K562 (cell line): ENCODE data around the gene NUTF2. TPM values are rescaled to one million over a fixed set of nuclear protein-coding genes. Genes with fewer than 3 reads are reported as not detected.

ENCODE experiments used
- BACH1 ChIP-seq: fragments of 200-800 bp; sonication (Bioruptor generic); IDR thresholded peaks from 2 replicates; pipeline ENCODE4 v1.6.1; 2016; ENCODE audit warnings: missing genetic modification characterization, missing compliant biosample characterization
- CBFA2T3 ChIP-seq: fragments of 450-650 bp; IDR thresholded peaks from 2 replicates; pipeline ENCODE4 v1.6.1; 2017
- KLF6 ChIP-seq: fragments of 250-450 bp; sonication (Bioruptor Pico); IDR thresholded peaks from 2 replicates; pipeline ENCODE4 v1.4.0; 2020; ENCODE audit warnings: mild to moderate bottlenecking, moderate library complexity, borderline replicate concordance
- MTA2 ChIP-seq: fragments of 450-650 bp; IDR thresholded peaks from 2 replicates; pipeline ENCODE4 v1.6.1; 2016; ENCODE audit warnings: low read depth
- NCOR1 ChIP-seq: fragments of 450-650 bp; IDR thresholded peaks from 2 replicates; pipeline ENCODE4 v1.6.1; 2016; ENCODE audit warnings: mild to moderate bottlenecking, moderate library complexity
- NFATC3 ChIP-seq: fragments of 450-650 bp; IDR thresholded peaks from 2 replicates; pipeline ENCODE4 v1.6.1; 2017; ENCODE audit warnings: mild to moderate bottlenecking
- PTRF ChIP-seq: fragments of 450-650 bp; IDR thresholded peaks from 2 replicates; pipeline ENCODE4 v1.6.1; 2016; ENCODE audit warnings: mild to moderate bottlenecking, missing genetic modification characterization, missing compliant biosample characterization
- RBM34 ChIP-seq: fragments of 200-400 bp; formaldehyde crosslinking; IDR thresholded peaks from 2 replicates; pipeline ENCODE4 v1.6.1; 2018; ENCODE audit warnings: low read length, borderline replicate concordance; ENCODE audit not compliant: insufficient read depth
- RFX1 ChIP-seq: fragments of 450-650 bp; IDR thresholded peaks from 2 replicates; pipeline ENCODE4 v1.6.1; 2016; ENCODE audit warnings: mild to moderate bottlenecking, moderate library complexity
- STAT5B ChIP-seq: fragments of 250-450 bp; sonication (Bioruptor Pico); IDR thresholded peaks from 2 replicates; pipeline ENCODE4 v1.8.0; 2021; ENCODE audit warnings: mild to moderate bottlenecking, inconsistent platforms
- TARDBP ChIP-seq: fragments of 450-650 bp; IDR thresholded peaks from 2 replicates; pipeline ENCODE4 v1.6.1; 2016
- ZNF431 ChIP-seq: sonication (generic); formaldehyde crosslinking; IDR thresholded peaks from 2 replicates; pipeline ENCODE4 v1.8.0; 2022; ENCODE audit warnings: mild to moderate bottlenecking, missing genetic modification reagents
- ZNF445 ChIP-seq: fragments of 250-450 bp; sonication (Bioruptor Pico); IDR thresholded peaks from 2 replicates; pipeline ENCODE4 v1.4.0; 2020; ENCODE audit warnings: low read depth, mild to moderate bottlenecking, moderate library complexity
- ZNF644 ChIP-seq: fragments of 200-800 bp; sonication (Bioruptor generic); IDR thresholded peaks from 2 replicates; pipeline ENCODE4 v1.6.1; 2016; ENCODE audit warnings: low read depth, missing genetic modification characterization, missing compliant biosample characterization
- ZNF695 ChIP-seq: fragments of 450-650 bp; formaldehyde crosslinking; IDR thresholded peaks from 2 replicates; pipeline ENCODE4 v1.4.0; 2020; ENCODE audit warnings: mild to moderate bottlenecking, moderate library complexity
- polyA plus RNA-seq, 8 experiments: library from polyadenylated mRNA; depleted of rRNA in 4 of 8; stranded (reverse) in 5 of 8; unstranded in 3 of 8; fragments of >200 nt; fragmentation: Nextera tagmentation in 2 of 8; fragmentation: Illumina TruSeq in 1 of 8; extraction: Ambion mirVana in 2 of 8; extraction: Trizol in 1 of 8; gene quantifications; 2 replicates each; pipeline versions ENCODE4 v1.2.1 to v1.2.3, GENCODE V29; 2011 to 2014; ENCODE audit warnings: inconsistent platforms in 1 of 8, missing spikeins in 1 of 8
- total RNA-seq, 7 experiments: library from RNA; depleted of rRNA in 6 of 7; stranded (reverse); fragments of >200 nt in 6 of 7; fragmentation: Illumina TruSeq in 2 of 7; extraction: Trizol in 2 of 7; gene quantifications; 2 replicates each; pipeline versions ENCODE4 v1.2.1 to v1.2.3, GENCODE V29; 2011 to 2021; ENCODE audit warnings: low replicate concordance in 1 of 7
- TF ChIP-seq, protein P1 (sequence below): fragments of 450-650 bp; conservative IDR thresholded peaks from 2 replicates; pipeline ENCODE4 v1.6.1; 2016; ENCODE audit warnings: missing genetic modification characterization, low read depth, mild to moderate bottlenecking, control low read depth, missing compliant biosample characterization
- TF ChIP-seq, protein P2 (sequence below): fragments of 450-650 bp; IDR thresholded peaks from 2 replicates; pipeline ENCODE4 v1.6.1; 2016; ENCODE audit warnings: low read depth, mild to moderate bottlenecking, moderate library complexity
- TF ChIP-seq, protein P3 (sequence below): fragments of 250-450 bp; sonication (Bioruptor Pico); IDR thresholded peaks from 2 replicates; pipeline ENCODE4 v1.4.0; 2020; ENCODE audit warnings: mild to moderate bottlenecking, moderate library complexity
- TF ChIP-seq, protein P4 (sequence below): fragments of 450-650 bp; formaldehyde crosslinking; IDR thresholded peaks from 2 replicates; pipeline ENCODE4 v1.4.0; 2020; ENCODE audit warnings: mild to moderate bottlenecking, mixed read lengths
- TF ChIP-seq, protein P5 (sequence below), 2 experiments: fragments of 450-650 bp in 1 of 2; sonication (generic) in 1 of 2; formaldehyde crosslinking; conservative IDR thresholded peaks; 2 replicates each; pipeline versions ENCODE4 v1.4.0 to v1.8.1; 2020 to 2022; ENCODE audit warnings: mild to moderate bottlenecking in 1 of 2, missing genetic modification reagents in 1 of 2

NUTF2 gene
- total and polyA plus RNA-seq, 9 of the 15 experiments (the other 6 are each of a cell fraction or from before 2014, with no cell fraction given) = 106 to 248 (median 147) TPM

DNA sequence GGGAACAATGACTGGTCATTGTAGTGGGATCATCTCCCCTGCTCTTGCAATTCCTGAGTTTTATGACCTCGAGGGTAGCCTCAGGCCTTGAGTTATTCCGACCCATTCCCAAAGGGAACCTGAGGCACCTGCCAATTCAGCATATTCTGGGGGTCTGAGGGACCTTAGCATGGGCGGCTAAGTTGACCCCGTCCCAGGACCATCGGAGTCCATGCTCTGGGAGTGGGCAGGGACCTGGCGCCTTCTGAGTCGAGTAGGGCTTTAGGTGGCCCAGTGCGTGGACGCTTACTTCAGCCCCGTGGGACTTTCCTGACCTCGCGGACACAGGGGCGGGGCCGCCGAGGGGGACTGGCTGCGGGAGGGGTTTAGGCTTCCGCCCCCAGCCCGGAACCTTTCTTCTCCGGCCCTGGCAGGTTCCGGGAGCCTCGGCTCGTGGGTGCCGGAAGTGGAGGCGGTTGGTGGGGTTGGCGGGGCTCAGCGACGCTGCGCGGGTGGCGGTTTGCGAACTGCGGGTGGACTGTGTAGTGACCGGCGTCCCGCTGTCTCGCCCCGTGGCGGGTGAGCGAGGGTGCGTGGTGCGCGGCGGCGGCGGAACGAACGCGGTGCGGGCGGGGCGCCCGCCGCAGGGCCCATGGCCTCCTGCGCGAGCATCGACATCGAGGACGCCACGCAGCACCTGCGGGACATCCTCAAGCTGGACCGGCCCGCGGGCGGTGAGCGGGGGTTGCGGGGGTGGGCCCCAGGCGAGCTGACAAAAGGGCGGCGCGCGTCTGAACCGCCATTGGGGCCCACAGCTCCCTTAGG lies 26.1 kb downstream of the NUTF2 start, which contains the start of gene EDC4 (continued):
- TF ChIP-seq, protein P1, sequence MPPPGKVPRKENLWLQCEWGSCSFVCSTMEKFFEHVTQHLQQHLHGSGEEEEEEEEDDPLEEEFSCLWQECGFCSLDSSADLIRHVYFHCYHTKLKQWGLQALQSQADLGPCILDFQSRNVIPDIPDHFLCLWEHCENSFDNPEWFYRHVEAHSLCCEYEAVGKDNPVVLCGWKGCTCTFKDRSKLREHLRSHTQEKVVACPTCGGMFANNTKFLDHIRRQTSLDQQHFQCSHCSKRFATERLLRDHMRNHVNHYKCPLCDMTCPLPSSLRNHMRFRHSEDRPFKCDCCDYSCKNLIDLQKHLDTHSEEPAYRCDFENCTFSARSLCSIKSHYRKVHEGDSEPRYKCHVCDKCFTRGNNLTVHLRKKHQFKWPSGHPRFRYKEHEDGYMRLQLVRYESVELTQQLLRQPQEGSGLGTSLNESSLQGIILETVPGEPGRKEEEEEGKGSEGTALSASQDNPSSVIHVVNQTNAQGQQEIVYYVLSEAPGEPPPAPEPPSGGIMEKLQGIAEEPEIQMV = no peak
- TF ChIP-seq NFATC3 = no peak
- TF ChIP-seq CBFA2T3 = no peak
- TF ChIP-seq NCOR1 = no peak; the same call in 1 of the 2 replicates
- no peak for TF ChIP-seq RBM34
- TF ChIP-seq STAT5B (CRISPR knock-in tag) = no peak
- TF ChIP-seq RFX1 = no peak
- TF ChIP-seq, protein P2, sequence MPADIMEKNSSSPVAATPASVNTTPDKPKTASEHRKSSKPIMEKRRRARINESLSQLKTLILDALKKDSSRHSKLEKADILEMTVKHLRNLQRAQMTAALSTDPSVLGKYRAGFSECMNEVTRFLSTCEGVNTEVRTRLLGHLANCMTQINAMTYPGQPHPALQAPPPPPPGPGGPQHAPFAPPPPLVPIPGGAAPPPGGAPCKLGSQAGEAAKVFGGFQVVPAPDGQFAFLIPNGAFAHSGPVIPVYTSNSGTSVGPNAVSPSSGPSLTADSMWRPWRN = no peak
- TF ChIP-seq MTA2 = no peak
- 0 out of 2 replicates have a peak, but pooled peaks have one; percentile 61 for TF ChIP-seq KLF6 (CRISPR knock-in tag)
- no peak; the same call in 1 of the 2 replicates for TF ChIP-seq ZNF445 (CRISPR knock-in tag)
- TF ChIP-seq, protein P3, sequence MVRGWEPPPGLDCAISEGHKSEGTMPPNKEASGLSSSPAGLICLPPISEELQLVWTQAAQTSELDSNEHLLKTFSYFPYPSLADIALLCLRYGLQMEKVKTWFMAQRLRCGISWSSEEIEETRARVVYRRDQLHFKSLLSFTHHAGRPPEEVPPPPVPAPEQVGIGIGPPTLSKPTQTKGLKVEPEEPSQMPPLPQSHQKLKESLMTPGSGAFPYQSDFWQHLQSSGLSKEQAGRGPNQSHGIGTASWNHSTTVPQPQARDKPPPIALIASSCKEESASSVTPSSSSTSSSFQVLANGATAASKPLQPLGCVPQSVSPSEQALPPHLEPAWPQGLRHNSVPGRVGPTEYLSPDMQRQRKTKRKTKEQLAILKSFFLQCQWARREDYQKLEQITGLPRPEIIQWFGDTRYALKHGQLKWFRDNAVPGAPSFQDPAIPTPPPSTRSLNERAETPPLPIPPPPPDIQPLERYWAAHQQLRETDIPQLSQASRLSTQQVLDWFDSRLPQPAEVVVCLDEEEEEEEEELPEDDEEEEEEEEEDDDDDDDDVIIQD (CRISPR knock-in tag) = no peak
- TF ChIP-seq PTRF (tag) = no peak
- no peak for TF ChIP-seq ZNF644 (tag)
- TF ChIP-seq, protein P4, sequence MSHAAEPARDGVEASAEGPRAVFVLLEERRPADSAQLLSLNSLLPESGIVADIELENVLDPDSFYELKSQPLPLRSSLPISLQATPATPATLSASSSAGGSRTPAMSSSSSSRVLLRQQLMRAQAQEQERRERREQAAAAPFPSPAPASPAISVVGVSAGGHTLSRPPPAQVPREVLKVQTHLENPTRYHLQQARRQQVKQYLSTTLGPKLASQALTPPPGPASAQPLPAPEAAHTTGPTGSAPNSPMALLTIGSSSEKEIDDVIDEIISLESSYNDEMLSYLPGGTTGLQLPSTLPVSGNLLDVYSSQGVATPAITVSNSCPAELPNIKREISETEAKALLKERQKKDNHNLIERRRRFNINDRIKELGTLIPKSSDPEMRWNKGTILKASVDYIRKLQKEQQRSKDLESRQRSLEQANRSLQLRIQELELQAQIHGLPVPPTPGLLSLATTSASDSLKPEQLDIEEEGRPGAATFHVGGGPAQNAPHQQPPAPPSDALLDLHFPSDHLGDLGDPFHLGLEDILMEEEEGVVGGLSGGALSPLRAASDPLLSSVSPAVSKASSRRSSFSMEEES = no peak
- TF ChIP-seq ZNF431 (CRISPR knock-in tag) = no peak
- TF ChIP-seq, protein P5, sequence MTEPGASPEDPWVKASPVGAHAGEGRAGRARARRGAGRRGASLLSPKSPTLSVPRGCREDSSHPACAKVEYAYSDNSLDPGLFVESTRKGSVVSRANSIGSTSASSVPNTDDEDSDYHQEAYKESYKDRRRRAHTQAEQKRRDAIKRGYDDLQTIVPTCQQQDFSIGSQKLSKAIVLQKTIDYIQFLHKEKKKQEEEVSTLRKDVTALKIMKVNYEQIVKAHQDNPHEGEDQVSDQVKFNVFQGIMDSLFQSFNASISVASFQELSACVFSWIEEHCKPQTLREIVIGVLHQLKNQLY (CRISPR knock-in tag; conservative IDR thresholded peaks at IDR 0.05) = no peak
- TF ChIP-seq ZNF695 = no peak
- no peak for TF ChIP-seq BACH1
- TF ChIP-seq TARDBP = peak; percentile 86
